Activated T-cell treated with anti-CD3 and anti-CD28 coated beads, Interleukin-2, amount 50 U/mL, for 4 hours (primary cell): Measurements from ENCODE around the gene ELFN1. TPM values are rescaled to one million over a fixed set of nuclear protein-coding genes. Genes with fewer than 3 reads are reported as not detected.

Source experiments
- ATAC-seq, 2 donors: fragments of 200-7000 bp; cut with Tn5 transposase; one replicate each; pipeline ENCODE4 v1.10.0; 2021
- DNase-seq: peaks from one replicate; pipeline ENCODE4 v3.0.0-alpha.2; 2020
- H3K27me3 Mint-ChIP-seq: one replicate; pipeline ENCODE4 v1.8.0; 2021; ENCODE audit warnings: low read depth, mixed read lengths
- H3K36me3 Mint-ChIP-seq: one replicate; pipeline ENCODE4 v1.8.0; 2022; ENCODE audit warnings: mixed read lengths; ENCODE audit not compliant: insufficient read depth
- H3K4me1 Mint-ChIP-seq: one replicate; pipeline ENCODE4 v1.8.0; 2021; ENCODE audit warnings: low read depth, mixed read lengths
- H3K4me3 Mint-ChIP-seq: one replicate; pipeline ENCODE4 v1.8.0; 2021; ENCODE audit warnings: mild to moderate bottlenecking, moderate library complexity, mixed read lengths
- H3K9me3 Mint-ChIP-seq: one replicate; pipeline ENCODE4 v1.8.0; 2021; ENCODE audit warnings: mixed read lengths
- total RNA-seq, 3 donors: library from RNA; stranded (reverse); gene quantifications; one replicate each; pipeline ENCODE4 v1.2.1, GENCODE V29; 2021

The ELFN1 gene
- total RNA-seq, 3 donors from 2014 or later, result 0.11 to 0.13 (median 0.13) TPM

- Mint-ChIP-seq H3K36me3 (no peaks in the 10 kb centered on the region), H3K27me3 (no peaks in the 10 kb centered on the region), H3K4me3 (no peak overlapping the region), H3K9me3 (no peaks in the 10 kb centered on the region), H3K4me1 (no peaks in the 10 kb centered on the region)
- ATAC-seq (no peak), DNase-seq (no peak)
Observed at GRCh38 chr7:1765336-1765735, 95.3 kb downstream of the ELFN1 start.

GRCh38 chr7:1767524-1767923 lies 97.4 kb downstream of the ELFN1 start:
- Mint-ChIP-seq H3K36me3 (no peaks in the 10 kb centered on the region), H3K4me1 (no peaks in the 10 kb centered on the region), H3K9me3 (no peaks in the 10 kb centered on the region), H3K4me3 (no peak overlapping the region), H3K27me3 (no peaks in the 10 kb centered on the region)
- DNase-seq (no peak), ATAC-seq (no peak)

- H3K27me3 Mint-ChIP-seq, result no peaks in the 10 kb centered on the region
- ATAC-seq, result no peak
Observed at GRCh38 chr7:1768832-1769231, 98.8 kb downstream of the ELFN1 start.

GRCh38 chr7:1769286-1770200 lies 99.5 kb downstream of the ELFN1 start:
- H3K27me3 Mint-ChIP-seq, result no peaks in the 10 kb centered on the region
- H3K4me1 Mint-ChIP-seq, result no peaks in the 10 kb centered on the region
- no peak overlapping the region for H3K4me3 Mint-ChIP-seq
- no peak for DNase-seq
- no peaks in the 10 kb centered on the region for H3K36me3 Mint-ChIP-seq
- peaks cover 9% of the 10 kb centered on the region for H3K9me3 Mint-ChIP-seq
- no peak for ATAC-seq

More at GRCh38 chr7:1768832-1769231, 98.8 kb downstream of the ELFN1 start:
- H3K9me3 Mint-ChIP-seq, result peaks cover 5% of the 10 kb centered on the region
- H3K4me3 Mint-ChIP-seq, result no peak overlapping the region
- H3K4me1 Mint-ChIP-seq, result no peaks in the 10 kb centered on the region
- H3K36me3 Mint-ChIP-seq, result no peaks in the 10 kb centered on the region
- DNase-seq, result no peak

GRCh38 chr7:1770331-1770730 lies 100.3 kb downstream of the ELFN1 start:
- Mint-ChIP-seq H3K27me3 (no peaks in the 10 kb centered on the region), H3K4me1 (no peaks in the 10 kb centered on the region), H3K9me3 (peaks cover 14% of the 10 kb centered on the region), H3K36me3 (no peaks in the 10 kb centered on the region), H3K4me3 (no peak overlapping the region)
- DNase-seq (no peak), ATAC-seq (no peak)

- no peaks in the 10 kb centered on the region for H3K4me1 Mint-ChIP-seq
- H3K9me3 Mint-ChIP-seq, result peaks cover 25% of the 10 kb centered on the region
- no peaks in the 10 kb centered on the region for H3K27me3 Mint-ChIP-seq
- ATAC-seq (no peak), DNase-seq (no peak)
- no peak overlapping the region for H3K4me3 Mint-ChIP-seq
- H3K36me3 Mint-ChIP-seq, result no peaks in the 10 kb centered on the region
Observed at GRCh38 chr7:1775389-1775788, 105.3 kb downstream of the ELFN1 start.

GRCh38 chr7:1777122-1777521 lies 107.0 kb downstream of the ELFN1 start:
- H3K27me3 Mint-ChIP-seq, result peaks cover 1% of the 10 kb centered on the region
- no peaks in the 10 kb centered on the region for H3K4me1 Mint-ChIP-seq
- H3K4me3 Mint-ChIP-seq, result no peak overlapping the region
- DNase-seq (no peak), ATAC-seq (no peak)
- peaks cover 25% of the 10 kb centered on the region for H3K9me3 Mint-ChIP-seq
- no peaks in the 10 kb centered on the region for H3K36me3 Mint-ChIP-seq

- Mint-ChIP-seq H3K27me3 (peaks cover 1% of the 10 kb centered on the region), H3K36me3 (no peaks in the 10 kb centered on the region), H3K9me3 (peaks cover 16% of the 10 kb centered on the region), H3K4me3 (no peak overlapping the region), H3K4me1 (no peaks in the 10 kb centered on the region)
- DNase-seq (no peak), ATAC-seq (no peak)
Observed at GRCh38 chr7:1779445-1779844, 109.4 kb downstream of the ELFN1 start.

GRCh38 chr7:1781369-1781768 lies 111.3 kb downstream of the ELFN1 start:
- Mint-ChIP-seq H3K4me3 (no peak overlapping the region), H3K36me3 (no peaks in the 10 kb centered on the region), H3K9me3 (peaks cover 11% of the 10 kb centered on the region), H3K27me3 (peaks cover 10% of the 10 kb centered on the region), H3K4me1 (peaks cover 4% of the 10 kb centered on the region)
- ATAC-seq (no peak), DNase-seq (no peak)

DNA sequence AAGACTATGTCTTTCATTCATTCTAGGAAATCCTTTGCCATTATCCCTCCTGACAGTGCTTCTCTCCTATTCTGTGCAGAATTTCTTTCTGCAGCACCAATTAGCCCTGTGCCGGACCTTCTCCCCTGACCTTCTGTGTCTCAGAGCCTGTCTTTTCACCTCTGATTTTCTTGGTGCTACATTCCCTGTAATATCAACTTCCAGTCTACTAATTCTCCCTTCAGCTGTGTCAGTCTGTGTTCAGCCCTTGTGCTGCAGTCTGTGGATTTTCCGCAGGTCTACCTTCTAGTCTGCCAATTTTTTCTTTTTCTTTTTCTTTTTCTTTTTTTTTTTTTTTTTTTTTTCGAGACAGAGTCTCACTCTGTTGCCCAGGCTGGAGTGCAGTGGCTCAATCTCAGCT lies 115.8 kb downstream of the ELFN1 start:
- Mint-ChIP-seq H3K27me3 (peaks cover 28% of the 10 kb centered on the region), H3K4me3 (no peak overlapping the region), H3K36me3 (no peaks in the 10 kb centered on the region), H3K9me3 (peaks cover 7% of the 10 kb centered on the region), H3K4me1 (peaks cover 4% of the 10 kb centered on the region)
- DNase-seq, result no peak
- no peak for ATAC-seq

DNA sequence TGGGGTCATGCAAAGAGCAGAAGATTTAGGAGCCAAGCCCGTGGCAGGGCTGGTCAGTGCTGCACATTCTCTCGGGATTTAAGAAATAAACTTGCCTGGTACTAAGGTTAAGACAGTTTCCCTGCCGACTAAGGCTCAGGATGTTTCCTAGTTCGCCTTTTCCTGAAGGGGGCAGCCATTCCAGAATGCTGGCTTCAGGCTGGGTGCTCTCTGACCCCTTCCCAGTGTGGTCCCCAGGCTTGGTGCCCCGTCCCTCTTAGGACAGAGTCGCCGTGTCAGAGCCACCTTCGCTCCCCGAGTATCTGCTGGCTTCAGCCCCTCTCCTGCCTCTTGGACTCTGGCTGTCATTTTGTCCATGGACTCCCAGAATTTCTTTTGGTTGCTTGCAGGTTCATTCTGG lies 117.2 kb downstream of the ELFN1 start:
- Mint-ChIP-seq H3K4me1 (peaks cover 4% of the 10 kb centered on the region), H3K4me3 (no peak overlapping the region), H3K27me3 (peaks cover 31% of the 10 kb centered on the region), H3K36me3 (no peaks in the 10 kb centered on the region), H3K9me3 (peaks cover 7% of the 10 kb centered on the region)
- ATAC-seq (no peak), DNase-seq (no peak)

DNA sequence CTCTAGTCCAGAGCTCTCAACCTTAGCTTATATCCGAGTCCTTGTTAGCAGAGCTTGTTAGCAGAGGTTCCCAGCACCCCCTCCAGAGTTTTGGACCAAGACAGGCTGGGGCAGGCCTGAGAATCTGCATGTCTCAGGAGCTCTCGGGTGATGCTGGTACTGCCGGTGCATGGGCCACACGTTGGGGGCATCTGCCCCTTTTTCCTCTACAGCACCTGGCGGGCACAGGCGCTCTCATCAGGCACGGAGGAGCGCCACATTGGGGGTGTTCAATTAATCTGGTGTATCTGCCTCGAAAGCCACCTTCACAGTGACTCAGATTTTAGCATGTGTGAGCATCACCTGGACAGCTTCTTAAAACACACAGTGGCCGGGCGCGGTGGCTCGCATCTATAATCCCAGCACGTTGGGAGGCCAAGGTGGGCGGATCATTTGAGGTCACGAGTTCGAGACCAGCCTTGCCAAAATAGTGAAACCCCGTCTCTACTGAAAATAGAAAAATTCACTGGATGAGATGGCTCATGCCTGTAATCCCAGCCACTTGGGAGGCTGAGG lies 117.7 kb downstream of the ELFN1 start:
- Mint-ChIP-seq H3K36me3 (no peaks in the 10 kb centered on the region), H3K27me3 (peaks cover 32% of the 10 kb centered on the region), H3K9me3 (peaks cover 10% of the 10 kb centered on the region), H3K4me3 (no peak overlapping the region), H3K4me1 (peaks cover 4% of the 10 kb centered on the region)
- ATAC-seq (no peak), DNase-seq (no peak)

GRCh38 chr7:1794888-1795542 lies 124.9 kb downstream of the ELFN1 start:
- Mint-ChIP-seq H3K36me3 (peaks cover 2% of the 10 kb centered on the region), H3K4me3 (no peak overlapping the region), H3K4me1 (no peaks in the 10 kb centered on the region), H3K9me3 (peaks cover 25% of the 10 kb centered on the region), H3K27me3 (peaks cover 27% of the 10 kb centered on the region)
- no peak for DNase-seq
- no peak for ATAC-seq
